SK-N-MC (cell line): ENCODE results near the gene ACCS.

Experiments
- DNase-seq: peaks from one replicate; pipeline ENCODE4 v3.0.0-alpha.2; 2011; ENCODE audit warnings: low read depth, low spot score
- H3K27ac ChIP-seq: fragments of 200-600 bp; sonication (generic); 2 replicates; pipeline ENCODE4 v1.5.1; 2016; ENCODE audit warnings: mixed run types
- H3K36me3 ChIP-seq: fragments of 200-600 bp; sonication (generic); 2 replicates; pipeline ENCODE4 v1.6.1; 2017; ENCODE audit warnings: antibody characterized with exemption, low read length, mixed read lengths; ENCODE audit not compliant: insufficient read depth
- H3K4me3 ChIP-seq: fragments of 200-600 bp; sonication (generic); 2 replicates; pipeline ENCODE4 v1.5.1; 2016
- H3K9ac ChIP-seq: fragments of 200-600 bp; sonication (generic); 2 replicates; pipeline ENCODE4 v1.8.0; 2017; ENCODE audit warnings: mixed run types, mixed read lengths; ENCODE audit not compliant: insufficient read length
- H3K9me3 ChIP-seq: fragments of 200-600 bp; sonication (generic); 2 replicates; pipeline ENCODE4 v1.6.1; 2017; ENCODE audit warnings: low read depth, mild to moderate bottlenecking, antibody characterized with exemption, low read length, moderate library complexity, mixed read lengths
- EZH2 ChIP-seq: fragments of 200-600 bp; sonication (generic); IDR thresholded peaks from one replicate; pipeline ENCODE4 v1.6.1; 2017; ENCODE audit warnings: antibody characterized with exemption
- FOXP2 ChIP-seq: optimal IDR thresholded peaks from 2 replicates; pipeline ENCODE3; 2011; ENCODE audit warnings: mild to moderate bottlenecking, moderate library complexity; ENCODE audit not compliant: insufficient read depth; ENCODE audit errors: extremely low read length, control extremely low read depth
- POLR2AphosphoS5 ChIP-seq: IDR thresholded peaks from 2 replicates; pipeline ENCODE4 v1.6.1; 2012; ENCODE audit warnings: mild to moderate bottlenecking, low read depth, low read length, borderline replicate concordance

ACCS gene, protein sequence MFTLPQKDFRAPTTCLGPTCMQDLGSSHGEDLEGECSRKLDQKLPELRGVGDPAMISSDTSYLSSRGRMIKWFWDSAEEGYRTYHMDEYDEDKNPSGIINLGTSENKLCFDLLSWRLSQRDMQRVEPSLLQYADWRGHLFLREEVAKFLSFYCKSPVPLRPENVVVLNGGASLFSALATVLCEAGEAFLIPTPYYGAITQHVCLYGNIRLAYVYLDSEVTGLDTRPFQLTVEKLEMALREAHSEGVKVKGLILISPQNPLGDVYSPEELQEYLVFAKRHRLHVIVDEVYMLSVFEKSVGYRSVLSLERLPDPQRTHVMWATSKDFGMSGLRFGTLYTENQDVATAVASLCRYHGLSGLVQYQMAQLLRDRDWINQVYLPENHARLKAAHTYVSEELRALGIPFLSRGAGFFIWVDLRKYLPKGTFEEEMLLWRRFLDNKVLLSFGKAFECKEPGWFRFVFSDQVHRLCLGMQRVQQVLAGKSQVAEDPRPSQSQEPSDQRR

DNA sequence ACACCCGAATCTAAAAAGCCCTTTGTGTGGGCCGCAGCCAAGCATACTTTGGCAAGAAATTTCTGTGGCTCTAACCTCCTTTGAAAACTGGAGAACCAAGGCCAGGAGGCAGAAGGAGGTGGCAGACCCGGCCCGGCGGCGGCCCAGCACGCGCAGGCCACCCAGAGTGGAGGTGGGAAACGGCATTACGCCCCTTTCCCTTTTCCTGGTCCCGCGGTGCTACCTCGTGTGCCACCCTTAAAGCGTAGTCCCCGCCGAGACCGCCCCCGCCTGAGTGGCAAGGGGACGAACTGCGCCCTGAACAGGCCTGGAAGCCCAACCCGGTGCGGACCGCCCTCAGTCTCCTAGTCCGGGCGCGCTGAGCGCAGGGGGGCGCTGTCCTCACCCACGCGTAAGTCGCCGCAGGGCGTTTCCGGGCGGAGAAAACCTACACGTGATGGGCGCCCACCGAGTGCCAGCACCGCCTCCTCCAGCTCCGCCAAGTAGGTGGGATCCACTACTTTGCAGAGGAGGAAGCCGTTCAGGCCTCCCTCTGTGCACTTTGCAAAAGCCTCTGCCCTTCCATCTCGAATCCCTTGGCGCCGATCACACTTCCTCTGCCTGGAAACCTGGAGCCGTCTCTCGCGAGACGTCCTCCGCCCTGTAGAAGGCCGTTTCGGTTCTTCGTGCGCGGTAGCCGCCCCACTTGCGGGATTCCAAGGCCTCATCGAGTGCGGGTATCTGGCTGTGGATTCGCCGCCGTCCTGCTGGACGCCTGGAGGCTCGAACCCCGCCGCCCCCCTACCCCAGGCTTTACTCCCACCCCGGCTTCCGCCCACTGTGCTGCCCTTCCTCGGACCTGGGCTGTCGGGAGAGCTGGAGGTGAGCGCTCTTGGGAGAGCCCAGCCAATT lies at the start of gene ACCS:
TSS of gene ACCS (plus strand) at position 430 of the 891 bp plus-strand sequence. CDS start 1,358 bp downstream, outside the sequence.
- H3K27ac ChIP-seq: peak within 1 kb of the TSS; percentile 69
- H3K9ac ChIP-seq: peak within 1 kb of the TSS; percentile 67
- H3K36me3 ChIP-seq: no peaks in the 10 kb centered on the region
- TF ChIP-seq POLR2AphosphoS5 (peak; percentile 70; the same call in 1 of the 2 replicates), FOXP2 (no peak)
- peak within 1 kb of the TSS; percentile 77 for H3K4me3 ChIP-seq
- H3K9me3 ChIP-seq: no peaks in the 10 kb centered on the region
- DNase-seq: no peak

DNA sequence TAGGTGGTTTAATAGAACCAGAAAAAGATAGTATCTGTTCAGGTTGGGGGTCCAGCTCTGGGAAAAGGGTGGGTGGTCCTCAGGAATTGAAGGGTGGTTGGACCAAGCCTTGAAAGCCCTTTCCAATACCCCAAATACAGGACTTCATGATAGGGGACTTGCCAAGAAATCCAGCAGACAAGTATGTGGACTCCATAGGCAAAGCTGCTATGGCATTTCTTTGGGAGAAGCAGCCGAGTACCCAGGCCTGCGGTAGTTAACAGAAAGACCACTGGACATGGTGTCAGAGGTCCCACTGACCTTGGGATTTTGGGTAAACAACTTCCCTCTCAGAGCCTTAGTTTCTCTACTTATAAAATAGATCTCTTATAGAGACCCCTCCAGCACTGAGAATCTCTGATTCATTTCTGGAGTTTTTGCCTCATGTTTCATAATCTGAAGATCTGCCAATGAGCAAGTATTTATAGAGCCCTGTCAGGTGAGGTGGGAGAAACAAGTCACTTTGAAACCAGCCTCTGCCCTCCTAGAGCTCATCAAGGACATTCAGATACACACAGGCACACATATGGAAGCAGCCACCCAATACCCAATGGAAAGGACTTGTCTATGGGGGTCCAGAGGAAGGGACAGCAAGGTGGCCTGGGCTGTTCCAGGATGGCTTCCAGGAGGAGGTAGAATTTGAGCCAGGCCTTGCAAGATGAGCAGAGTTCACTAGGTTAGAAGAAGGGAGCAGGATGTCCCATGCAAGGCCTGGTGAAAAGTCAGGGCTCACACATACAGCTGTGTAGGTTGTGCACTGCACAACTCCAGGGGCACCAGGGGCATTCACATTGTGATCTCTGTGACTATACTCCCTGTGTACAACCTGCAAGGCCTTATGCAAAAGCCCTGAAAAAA lies 49.3 kb upstream of the ACCS start:
- H3K9me3 ChIP-seq: no peaks in the 10 kb centered on the region; the same call in 1 of the 2 replicates
- H3K27ac ChIP-seq: no peak overlapping the region
- DNase-seq: no peak
- no peak overlapping the region for H3K4me3 ChIP-seq
- no peaks in the 10 kb centered on the region for H3K36me3 ChIP-seq
- TF ChIP-seq POLR2AphosphoS5 (no peak), FOXP2 (no peak), EZH2 (no peak)
- no peak overlapping the region for H3K9ac ChIP-seq

DNA sequence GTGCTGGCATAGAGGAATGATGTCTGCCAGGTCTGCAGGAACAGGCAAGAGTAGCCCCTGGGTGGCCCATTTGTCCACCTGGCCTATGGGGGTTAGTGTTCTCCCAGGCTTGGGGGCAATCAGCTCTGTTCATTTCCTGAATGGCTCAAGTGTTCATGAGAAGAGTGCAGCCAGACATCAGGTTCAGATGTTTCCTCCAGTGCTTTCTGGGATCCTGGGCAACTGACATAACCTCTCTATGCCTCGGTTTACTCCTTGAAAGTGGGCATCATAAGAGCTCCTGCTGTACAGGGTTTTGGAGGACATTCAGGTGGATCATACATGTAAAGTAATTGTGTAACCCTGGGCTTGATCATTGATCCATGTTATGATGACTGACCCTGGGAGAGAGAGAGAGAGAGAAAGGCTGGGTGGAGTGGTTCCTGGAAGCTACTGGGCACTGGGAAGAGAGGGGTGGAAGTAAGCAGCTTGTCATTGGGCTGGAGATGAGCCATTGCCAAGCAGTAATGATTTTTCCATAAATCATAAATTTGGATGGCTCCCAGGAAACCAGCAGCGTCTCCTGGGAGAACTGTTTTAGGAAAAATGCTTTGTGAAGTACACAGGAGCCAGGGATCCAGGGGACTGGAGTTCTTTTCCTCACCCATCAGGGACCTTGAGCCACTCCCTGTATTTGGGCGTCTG lies 48.5 kb upstream of the ACCS start:
- no peak for DNase-seq
- TF ChIP-seq EZH2 (no peak), POLR2AphosphoS5 (no peak), FOXP2 (no peak)
- no peak overlapping the region for H3K9ac ChIP-seq
- no peaks in the 10 kb centered on the region for H3K36me3 ChIP-seq
- H3K27ac ChIP-seq: no peak overlapping the region
- H3K9me3 ChIP-seq: no peaks in the 10 kb centered on the region; the same call in 1 of the 2 replicates
- no peak overlapping the region for H3K4me3 ChIP-seq

DNA sequence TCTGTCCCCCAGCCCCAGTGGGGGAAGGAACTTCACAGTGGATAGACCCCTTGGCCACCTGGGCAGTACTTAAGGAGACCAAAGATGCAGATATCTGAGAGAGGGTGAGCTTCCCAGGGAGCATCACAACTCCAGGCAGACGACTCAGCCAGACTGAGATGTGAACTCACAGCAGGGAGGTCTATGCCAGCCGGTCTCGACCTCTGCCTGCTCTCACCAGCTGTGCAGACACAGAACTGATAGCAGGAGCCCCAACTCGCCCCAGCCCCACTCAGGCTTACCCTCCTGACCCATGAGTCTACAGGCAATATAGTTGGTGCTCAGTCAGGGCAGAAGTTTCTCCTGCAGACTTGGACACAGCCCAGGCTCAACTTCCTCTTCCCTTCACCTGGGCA lies 47.9 kb upstream of the ACCS start:
- no peaks in the 10 kb centered on the region for H3K36me3 ChIP-seq
- no peak overlapping the region for H3K9ac ChIP-seq
- TF ChIP-seq POLR2AphosphoS5 (no peak), FOXP2 (no peak), EZH2 (no peak)
- H3K27ac ChIP-seq: no peak overlapping the region
- no peak for DNase-seq
- H3K4me3 ChIP-seq: no peak overlapping the region
- no peaks in the 10 kb centered on the region; the same call in 1 of the 2 replicates for H3K9me3 ChIP-seq

DNA sequence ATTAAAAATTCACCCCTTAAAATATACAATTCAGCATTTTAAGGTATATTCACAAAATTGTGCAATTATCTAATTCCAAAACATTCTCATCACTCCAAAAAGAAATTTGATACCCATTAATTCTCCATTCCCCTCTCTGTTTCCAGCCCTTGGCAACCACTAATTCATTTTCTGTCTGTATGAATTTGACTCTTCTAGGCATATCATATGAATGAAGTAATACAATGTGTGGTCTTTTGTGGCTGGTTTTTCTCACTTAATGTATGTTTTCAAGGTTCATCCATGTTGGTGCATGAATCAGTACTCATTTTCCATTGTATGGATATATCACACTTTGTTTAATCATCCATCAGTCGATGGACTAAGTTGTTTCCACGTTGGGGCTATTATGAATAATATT lies 47.2 kb upstream of the ACCS start:
- no peaks in the 10 kb centered on the region for H3K36me3 ChIP-seq
- DNase-seq: no peak
- no peak overlapping the region for H3K27ac ChIP-seq
- no peak overlapping the region for H3K9ac ChIP-seq
- no peaks in the 10 kb centered on the region; the same call in 1 of the 2 replicates for H3K9me3 ChIP-seq
- TF ChIP-seq POLR2AphosphoS5: no peak
- TF ChIP-seq EZH2: no peak
- TF ChIP-seq FOXP2: no peak
- no peak overlapping the region for H3K4me3 ChIP-seq

DNA sequence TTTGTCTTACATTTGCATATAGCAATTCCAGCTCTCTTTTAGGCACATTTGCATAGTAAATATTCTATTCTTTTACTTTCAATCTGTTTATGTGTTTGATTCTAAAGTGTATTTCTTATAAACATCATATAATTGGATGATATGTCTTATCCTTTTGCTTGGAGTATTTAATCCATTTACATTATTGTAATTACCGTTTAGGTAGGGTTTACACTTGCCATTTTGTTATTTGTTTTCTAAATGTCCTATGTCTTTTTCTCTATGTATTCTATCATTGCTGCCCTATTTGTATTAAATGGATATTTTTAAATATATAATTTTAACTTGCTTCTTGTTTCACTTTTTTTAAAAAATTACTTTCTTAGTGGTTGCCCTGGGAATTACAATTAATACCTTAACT lies 41.1 kb upstream of the ACCS start:
- Histone ChIP-seq H3K4me3 (no peak overlapping the region), H3K9me3 (no peaks in the 10 kb centered on the region), H3K9ac (no peak overlapping the region), H3K36me3 (no peaks in the 10 kb centered on the region), H3K27ac (no peak overlapping the region)
- TF ChIP-seq FOXP2 (no peak), EZH2 (no peak), POLR2AphosphoS5 (no peak)
- no peak for DNase-seq

DNA sequence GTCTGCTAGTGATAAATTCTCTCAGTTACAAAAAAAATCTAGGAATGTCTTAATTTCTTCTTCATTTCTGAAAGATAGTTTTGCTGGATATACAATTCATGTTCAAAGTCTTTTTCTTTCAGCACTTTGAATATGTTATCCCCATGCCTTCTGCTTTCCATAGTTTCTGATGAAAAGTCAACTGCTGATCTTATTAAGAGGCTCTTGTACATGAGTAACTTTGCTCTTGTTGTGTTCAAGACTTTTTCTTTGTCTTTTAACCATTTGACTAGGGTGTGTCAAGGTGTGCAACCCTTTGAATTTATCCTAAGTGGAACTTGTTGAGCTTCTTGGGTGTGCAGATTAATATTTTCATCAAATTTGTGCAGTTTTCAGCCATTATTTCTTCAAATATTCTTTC lies 40.3 kb upstream of the ACCS start:
- Histone ChIP-seq H3K4me3 (no peak overlapping the region), H3K9me3 (no peaks in the 10 kb centered on the region), H3K36me3 (no peaks in the 10 kb centered on the region), H3K9ac (no peak overlapping the region), H3K27ac (no peak overlapping the region)
- TF ChIP-seq EZH2 (no peak), POLR2AphosphoS5 (no peak), FOXP2 (no peak)
- DNase-seq: no peak
